ENCODE data around the gene LHFPL5. TPM values are rescaled to one million over a fixed set of nuclear protein-coding genes. Genes with fewer than 3 reads are reported as not detected.

Gene LHFPL5
- total and polyA plus RNA-seq, 2 experiments from 2014 or later, result not detected

- Histone ChIP-seq H3K27ac (no peak overlapping the region), H3K4me1 (ENCODE audit: insufficient read depth) (no peaks in the 10 kb centered on the region), H3K9ac (no peak overlapping the region), H3F3A (ENCODE audit: insufficient read depth) (no peaks in the 10 kb centered on the region), H3K27me3 (replicated peaks; ENCODE audit: insufficient read depth) (peaks cover 3% of the 10 kb centered on the region), H3K4me2 (ENCODE audit: unreplicated experiment) (no peak overlapping the region), H3K4me3 (no peak overlapping the region), H3K36me3 (ENCODE audit: low read depth) (no peaks in the 10 kb centered on the region), H2AFZ (no peak overlapping the region), H4K20me1 (ENCODE audit: insufficient read depth) (no peaks in the 10 kb centered on the region), H3K9me3 (ENCODE audit: low read depth) (no peaks in the 10 kb centered on the region), H3K79me2 (ENCODE audit: insufficient read depth) (no peaks in the 10 kb centered on the region), H3K9me2 (ENCODE audit: insufficient read depth) (no peaks in the 10 kb centered on the region)
- TF ChIP-seq EZH2 (IDR thresholded peaks at IDR 0.05; ENCODE audit: insufficient read depth, poor library complexity, severe bottlenecking) (no peak), EZH2phosphoT487 (IDR thresholded peaks at IDR 0.05; ENCODE audit: insufficient read depth, low read depth) (no peak)
- 75 to 93% methylated on average over 2 of the region's 2 CpGs for WGBS, 2 experiments (ENCODE audit: low coverage in 1 of 2, low lambda C conversion rate in 2 of 2, missing lambda C conversion rate in 2 of 2)
- DNase-seq, result no peak
- in situ Hi-C loops (cut with MboI), result no loop called here
These were observed 23.9 kb upstream of the LHFPL5 start for GRCh38 chr6:35781290-35781689.

GRCh38 chr6:35782424-35782823 lies 22.7 kb upstream of the LHFPL5 start:
- Histone ChIP-seq H3K4me2 (ENCODE audit: unreplicated experiment) (no peak overlapping the region), H4K20me1 (ENCODE audit: insufficient read depth) (no peaks in the 10 kb centered on the region), H3K9me2 (ENCODE audit: insufficient read depth) (no peaks in the 10 kb centered on the region), H3K27ac (no peak overlapping the region), H3F3A (ENCODE audit: insufficient read depth) (no peaks in the 10 kb centered on the region), H3K4me3 (no peak overlapping the region), H3K79me2 (ENCODE audit: insufficient read depth) (no peaks in the 10 kb centered on the region), H3K4me1 (ENCODE audit: insufficient read depth) (no peaks in the 10 kb centered on the region), H3K27me3 (replicated peaks; ENCODE audit: insufficient read depth) (peaks cover 14% of the 10 kb centered on the region), H2AFZ (no peak overlapping the region), H3K9me3 (ENCODE audit: low read depth) (no peaks in the 10 kb centered on the region), H3K9ac (no peak overlapping the region), H3K36me3 (ENCODE audit: low read depth) (no peaks in the 10 kb centered on the region)
- TF ChIP-seq EZH2phosphoT487 (IDR thresholded peaks at IDR 0.05; ENCODE audit: insufficient read depth, low read depth), result no peak
- TF ChIP-seq EZH2 (IDR thresholded peaks at IDR 0.05; ENCODE audit: insufficient read depth, poor library complexity, severe bottlenecking), result no peak
- DNase-seq, result no peak
- 49% methylated on average over 3 of the region's 3 CpGs for WGBS, 2 experiments (ENCODE audit: low coverage in 1 of 2, low lambda C conversion rate in 2 of 2, missing lambda C conversion rate in 2 of 2)
- in situ Hi-C loops (cut with MboI), result no loop called here

- Histone ChIP-seq H3K4me3 (no peak overlapping the region), H3K79me2 (ENCODE audit: insufficient read depth) (no peaks in the 10 kb centered on the region), H3K4me2 (ENCODE audit: unreplicated experiment) (no peak overlapping the region), H3F3A (ENCODE audit: insufficient read depth) (no peaks in the 10 kb centered on the region), H3K9me2 (ENCODE audit: insufficient read depth) (no peaks in the 10 kb centered on the region), H2AFZ (no peak overlapping the region), H3K27ac (no peak overlapping the region), H3K36me3 (ENCODE audit: low read depth) (no peaks in the 10 kb centered on the region), H3K9ac (no peak overlapping the region), H3K9me3 (ENCODE audit: low read depth) (no peaks in the 10 kb centered on the region), H3K27me3 (replicated peaks; ENCODE audit: insufficient read depth) (peaks cover 30% of the 10 kb centered on the region), H4K20me1 (ENCODE audit: insufficient read depth) (no peaks in the 10 kb centered on the region), H3K4me1 (ENCODE audit: insufficient read depth) (no peaks in the 10 kb centered on the region)
- WGBS, 2 experiments (ENCODE audit: low coverage in 1 of 2, low lambda C conversion rate in 2 of 2, missing lambda C conversion rate in 2 of 2), result 43 to 65% methylated on average over 2 of the region's 2 CpGs
- no peak for DNase-seq
- in situ Hi-C loops (cut with MboI), result no loop called here
- TF ChIP-seq EZH2 (IDR thresholded peaks at IDR 0.05; ENCODE audit: insufficient read depth, poor library complexity, severe bottlenecking) (no peak), EZH2phosphoT487 (IDR thresholded peaks at IDR 0.05; ENCODE audit: insufficient read depth, low read depth) (no peak)
These were observed 21.0 kb upstream of the LHFPL5 start for GRCh38 chr6:35784200-35784599.

GRCh38 chr6:35786272-35786671 lies 18.9 kb upstream of the LHFPL5 start:
- H3K4me1 ChIP-seq (ENCODE audit: insufficient read depth), result no peaks in the 10 kb centered on the region
- H3K9me2 ChIP-seq (ENCODE audit: insufficient read depth), result no peaks in the 10 kb centered on the region
- no peak overlapping the region for H3K4me2 ChIP-seq (ENCODE audit: unreplicated experiment)
- no peak overlapping the region for H3K9ac ChIP-seq
- in situ Hi-C loops (cut with MboI), result no loop called here
- H3F3A ChIP-seq (ENCODE audit: insufficient read depth), result no peaks in the 10 kb centered on the region
- no peak overlapping the region for H3K27ac ChIP-seq
- peaks cover 46% of the 10 kb centered on the region for H3K27me3 ChIP-seq (replicated peaks; ENCODE audit: insufficient read depth)
- H3K79me2 ChIP-seq (ENCODE audit: insufficient read depth), result no peaks in the 10 kb centered on the region
- H2AFZ ChIP-seq, result no peak overlapping the region
- no peak for DNase-seq
- H3K9me3 ChIP-seq (ENCODE audit: low read depth), result no peaks in the 10 kb centered on the region
- H4K20me1 ChIP-seq (ENCODE audit: insufficient read depth), result no peaks in the 10 kb centered on the region
- WGBS, 2 experiments (ENCODE audit: low coverage in 1 of 2, low lambda C conversion rate in 2 of 2, missing lambda C conversion rate in 2 of 2), result 45 to 50% methylated on average over 2 of the region's 2 CpGs
- no peak for TF ChIP-seq EZH2 (IDR thresholded peaks at IDR 0.05; ENCODE audit: insufficient read depth, poor library complexity, severe bottlenecking)
- no peak overlapping the region for H3K4me3 ChIP-seq
- no peaks in the 10 kb centered on the region for H3K36me3 ChIP-seq (ENCODE audit: low read depth)

- Histone ChIP-seq H3K27ac (no peak overlapping the region), H3K4me3 (no peak overlapping the region), H3K9ac (no peak overlapping the region), H3K9me3 (ENCODE audit: low read depth) (no peaks in the 10 kb centered on the region), H3K9me2 (ENCODE audit: insufficient read depth) (no peaks in the 10 kb centered on the region), H3K4me2 (ENCODE audit: unreplicated experiment) (no peak overlapping the region), H3K79me2 (ENCODE audit: insufficient read depth) (no peaks in the 10 kb centered on the region), H3F3A (ENCODE audit: insufficient read depth) (no peaks in the 10 kb centered on the region), H3K36me3 (ENCODE audit: low read depth) (no peaks in the 10 kb centered on the region), H4K20me1 (ENCODE audit: insufficient read depth) (no peaks in the 10 kb centered on the region), H3K27me3 (replicated peaks; ENCODE audit: insufficient read depth) (peaks cover 46% of the 10 kb centered on the region), H3K4me1 (ENCODE audit: insufficient read depth) (no peaks in the 10 kb centered on the region), H2AFZ (no peak overlapping the region)
- in situ Hi-C loops (cut with MboI), result no loop called here
- no peak for TF ChIP-seq EZH2 (IDR thresholded peaks at IDR 0.05; ENCODE audit: insufficient read depth, poor library complexity, severe bottlenecking)
- no peak for TF ChIP-seq EZH2phosphoT487 (IDR thresholded peaks at IDR 0.05; ENCODE audit: insufficient read depth, low read depth)
- 33 to 50% methylated on average over 25 of the region's 25 CpGs for WGBS, 2 experiments (ENCODE audit: low coverage in 1 of 2, low lambda C conversion rate in 2 of 2, missing lambda C conversion rate in 2 of 2)
- DNase-seq, result peak; percentile 48
These were observed 18.3 kb upstream of the LHFPL5 start for GRCh38 chr6:35786810-35787209.

All from GM23248 (cell line).